NCI-H2227 treated with DMSO at 0.1 percent for 48 hours (cell line): ENCODE measurements around the gene ZRANB3.
"Not testable (repeated sequence)": the region's sequence is repeated elsewhere in the genome, so short reads cannot be mapped to it uniquely, and the experiment has no call there.

Experiments used
- DNase-seq: peaks from one replicate; lab custom pipeline; 2025; lab: John Stamatoyannopoulos, UW

ZRANB3 gene

GRCh38 chr2:135327146-135327545, 203.9 kb downstream of the ZRANB3 start:
- DNase-seq, result no peak

GRCh38 chr2:135320465-135321355, 210.3 kb downstream of the ZRANB3 start:
- DNase-seq, result no peak

- DNase-seq, result no peak
These were observed 212.2 kb downstream of the ZRANB3 start for GRCh38 chr2:135318808-135319207.

- no peak for DNase-seq
These were observed 213.6 kb downstream of the ZRANB3 start for GRCh38 chr2:135317375-135317774.

- no peak for DNase-seq
These were observed 219.1 kb downstream of the ZRANB3 start for GRCh38 chr2:135311962-135312361.

GRCh38 chr2:135311268-135311667, 219.8 kb downstream of the ZRANB3 start:
- no peak for DNase-seq

- DNase-seq, result no peak
These were observed 226.3 kb downstream of the ZRANB3 start for GRCh38 chr2:135304694-135305093.

GRCh38 chr2:135299658-135300244, 231.3 kb downstream of the ZRANB3 start:
- DNase-seq, result no peak

GRCh38 chr2:135299165-135299564, 231.9 kb downstream of the ZRANB3 start:
- no peak for DNase-seq

- not testable (repeated sequence) for DNase-seq
These were observed 243.9 kb downstream of the ZRANB3 start for GRCh38 chr2:135287121-135287520.

- DNase-seq, result no peak
These were observed 245.6 kb downstream of the ZRANB3 start for GRCh38 chr2:135285391-135285790.

GRCh38 chr2:135281379-135281778, 249.6 kb downstream of the ZRANB3 start:
- no peak for DNase-seq

- no peak for DNase-seq
These were observed 251.8 kb downstream of the ZRANB3 start for GRCh38 chr2:135279209-135279608.

- no peak for DNase-seq
These were observed 254.5 kb downstream of the ZRANB3 start for GRCh38 chr2:135276525-135276924.

- DNase-seq, result no peak
These were observed 260.0 kb downstream of the ZRANB3 start for GRCh38 chr2:135271006-135271405.

GRCh38 chr2:135265960-135266490, 265.0 kb downstream of the ZRANB3 start:
- no peak for DNase-seq

- DNase-seq, result no peak
These were observed 271.9 kb downstream of the ZRANB3 start for GRCh38 chr2:135259123-135259522.

GRCh38 chr2:135258193-135258592, 272.8 kb downstream of the ZRANB3 start:
- no peak for DNase-seq

- no peak for DNase-seq
These were observed 273.5 kb downstream of the ZRANB3 start for GRCh38 chr2:135257383-135258090.

- DNase-seq, result no peak
These were observed 274.3 kb downstream of the ZRANB3 start for GRCh38 chr2:135256531-135257260.

GRCh38 chr2:135255208-135255607, 275.8 kb downstream of the ZRANB3 start:
- no peak for DNase-seq
